GM18868 (cell line): ENCODE results near the gene FGGY.
"Not testable (repeated sequence)": the region's sequence is repeated elsewhere in the genome, so short reads cannot be mapped to it uniquely, and the experiment has no call there.

Experiments used
- ATAC-seq: cut with Tn5 transposase; IDR thresholded peaks from one replicate; pipeline ENCODE4 v1.9.1; 2021; ENCODE audit warnings: mild to moderate bottlenecking, moderate library complexity; ENCODE audit not compliant: unreplicated experiment

FGGY gene

DNA sequence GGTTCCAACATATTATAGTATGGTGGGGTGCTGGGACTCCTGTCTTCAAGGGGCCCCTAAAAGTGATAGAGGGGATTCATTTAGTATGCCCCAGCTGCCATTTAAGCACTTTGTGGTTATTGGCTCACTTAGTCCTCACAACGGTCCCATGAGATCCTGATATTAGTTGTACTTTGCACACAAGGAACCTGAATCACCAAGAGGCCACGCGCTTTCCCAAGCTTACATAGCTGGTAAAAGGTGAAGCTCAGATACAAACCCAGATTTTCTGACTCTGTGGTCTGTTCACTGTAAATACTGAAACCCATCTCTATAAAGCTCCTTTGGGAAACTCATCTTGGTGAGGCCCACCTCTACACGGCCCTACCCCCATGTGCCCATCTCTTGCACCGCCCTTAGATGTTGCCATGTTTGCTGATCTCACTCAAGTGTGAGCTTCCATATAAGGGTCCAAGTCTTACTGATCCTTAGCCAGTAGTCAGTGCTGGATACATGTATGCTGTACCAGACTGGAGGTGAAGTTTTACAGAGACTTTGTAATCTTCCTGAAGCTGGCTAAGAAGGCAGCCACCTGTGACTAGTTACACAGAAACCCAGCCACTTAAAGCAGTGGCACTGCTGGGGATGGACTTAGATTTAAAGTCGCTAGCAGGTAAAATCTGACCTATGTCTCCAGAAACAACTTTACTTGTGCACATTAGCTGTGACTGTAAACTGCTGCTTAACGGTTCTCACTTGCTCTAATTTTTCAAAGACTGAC, 393.5 kb downstream of the FGGY start:
- no peak for ATAC-seq

DNA sequence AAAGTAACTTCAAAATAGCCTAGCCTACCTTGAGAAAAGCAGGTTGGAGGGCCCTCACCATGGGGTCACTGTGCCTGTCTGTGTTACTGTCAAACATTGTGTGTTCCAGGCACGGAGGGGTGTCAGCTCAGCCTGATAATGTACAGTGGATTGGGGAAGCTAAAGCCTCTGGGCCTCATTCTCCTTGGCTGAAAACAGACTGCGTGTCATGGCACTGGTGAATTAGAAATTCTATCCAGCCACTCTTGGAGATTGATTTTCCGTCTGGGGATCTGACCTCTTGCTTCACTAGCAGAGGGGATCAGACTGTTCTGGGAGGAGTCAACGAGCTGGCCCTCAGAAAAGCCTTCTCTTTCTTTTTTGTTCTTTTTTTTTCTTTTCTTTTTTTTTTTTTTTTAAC, 394.4 kb downstream of the FGGY start:
- ATAC-seq, result no peak

DNA sequence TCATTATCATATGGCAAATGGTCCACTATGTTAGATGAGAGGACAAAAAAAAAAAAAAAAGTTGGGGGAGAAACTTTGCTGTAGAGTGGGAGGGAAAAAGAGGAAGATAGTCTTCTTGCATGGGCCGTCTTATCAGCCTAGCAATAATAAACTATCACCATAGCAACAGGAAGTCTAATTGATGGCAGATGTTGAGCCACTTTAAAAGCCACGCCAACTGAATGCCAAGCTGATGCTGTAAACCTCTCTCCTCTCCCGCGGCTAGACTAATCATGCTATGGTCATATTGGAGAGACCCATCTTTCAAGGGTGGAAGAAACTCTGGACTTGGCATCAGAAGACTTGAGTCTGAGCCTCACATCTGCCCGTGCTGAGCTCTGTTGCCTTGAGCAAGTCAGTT, 395.7 kb downstream of the FGGY start:
- no peak for ATAC-seq

DNA sequence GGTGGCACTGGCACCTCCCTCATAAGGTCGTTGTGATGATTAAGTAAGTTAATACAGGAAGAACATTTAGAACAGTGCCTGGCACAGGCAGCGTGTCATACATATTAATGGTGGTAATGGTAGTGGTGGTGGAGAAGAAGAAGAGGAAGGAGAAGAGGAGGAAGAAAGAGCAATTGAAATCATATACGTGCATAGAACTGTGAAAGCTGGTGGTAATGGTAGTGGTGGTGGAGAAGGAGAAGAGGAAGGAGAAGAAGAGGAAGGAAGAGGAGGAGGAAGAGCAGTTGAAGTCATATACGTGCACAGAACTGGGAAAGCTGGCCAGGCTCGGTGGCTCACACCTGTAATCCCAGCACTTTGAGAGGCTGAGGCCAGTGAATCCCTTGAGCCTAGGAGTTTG, 396.5 kb downstream of the FGGY start:
- no peak for ATAC-seq

DNA sequence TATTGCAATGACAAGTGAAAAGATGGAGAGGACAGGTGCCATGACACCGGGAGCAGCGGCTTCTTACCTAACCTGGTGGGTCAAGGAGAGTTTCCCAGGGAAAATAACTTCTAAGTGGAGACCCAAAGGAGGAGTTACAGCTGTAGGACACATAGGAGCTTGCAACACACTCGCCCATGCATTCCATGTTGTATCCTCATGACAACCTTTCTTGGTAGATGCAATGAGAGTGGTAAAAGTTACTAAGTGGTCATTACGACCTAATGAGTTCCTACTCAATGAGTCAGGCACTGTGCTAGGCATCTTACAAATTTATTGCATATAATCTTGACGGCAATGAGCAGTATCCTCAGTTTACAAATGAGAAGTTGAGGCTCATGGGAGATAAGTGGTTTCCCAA, 398.4 kb downstream of the FGGY start:
- ATAC-seq, result no peak

DNA sequence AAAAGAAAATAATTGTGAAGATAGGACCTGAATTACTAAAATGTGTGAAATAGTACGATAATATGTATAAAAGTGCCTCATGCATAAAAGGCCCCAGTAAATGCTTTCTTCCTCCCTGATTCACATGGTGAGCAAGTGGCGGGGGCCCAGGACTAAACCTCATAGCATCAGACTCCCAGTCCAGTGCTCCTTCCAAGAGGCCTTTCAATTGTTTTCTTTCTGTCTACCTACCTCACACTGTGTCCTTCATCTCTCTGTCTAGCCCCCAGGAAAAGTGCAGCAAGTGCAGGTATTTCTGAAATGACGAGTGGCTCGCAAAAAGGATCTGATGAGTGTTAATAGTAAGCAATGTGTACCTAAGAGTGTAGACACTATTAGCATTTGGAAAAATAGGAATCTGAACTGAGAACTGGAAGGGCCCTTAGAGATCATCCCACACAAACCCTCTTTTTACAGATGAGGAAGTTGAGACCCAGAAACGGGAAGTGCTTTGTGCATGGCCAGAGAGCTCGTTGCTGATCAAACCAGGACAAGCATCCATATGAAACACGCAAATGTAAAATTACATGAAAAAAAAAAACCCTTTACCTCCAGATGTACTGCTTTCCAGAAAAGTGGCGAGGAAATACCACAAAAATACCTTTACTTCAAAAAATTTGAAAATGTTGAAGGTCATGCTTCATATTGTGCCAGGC, 399.7 kb downstream of the FGGY start:
- ATAC-seq, result no peak

DNA sequence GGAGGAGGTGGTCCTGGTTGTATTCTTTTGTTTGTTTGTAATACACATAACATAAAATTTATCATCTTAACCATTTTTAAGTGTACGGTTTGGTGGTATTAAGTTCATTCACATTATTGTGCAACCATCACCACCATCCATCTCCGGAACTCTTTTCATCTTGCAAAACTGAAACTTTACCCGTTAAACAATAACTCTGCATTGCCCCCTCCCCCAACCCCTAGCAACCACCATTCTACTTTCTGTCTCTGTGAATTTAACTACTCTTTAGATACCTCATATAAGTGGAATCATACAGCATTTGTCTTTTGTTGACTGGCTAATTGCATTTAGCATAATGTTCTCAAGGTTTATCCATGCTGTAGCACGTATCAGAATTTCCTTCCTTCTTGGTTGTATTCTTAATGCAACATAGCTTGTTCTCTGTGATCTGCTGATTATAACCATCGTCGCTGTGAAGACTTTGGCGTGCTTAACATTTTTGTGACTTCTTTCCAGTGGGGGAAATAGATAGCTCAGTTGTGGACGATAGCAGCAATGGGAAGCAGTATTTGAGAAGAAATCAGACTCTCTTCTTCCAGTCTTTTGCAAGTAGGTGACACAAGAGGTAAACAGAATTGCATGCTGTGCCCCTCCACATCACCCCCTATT, 400.4 kb downstream of the FGGY start:
- no peak for ATAC-seq

DNA sequence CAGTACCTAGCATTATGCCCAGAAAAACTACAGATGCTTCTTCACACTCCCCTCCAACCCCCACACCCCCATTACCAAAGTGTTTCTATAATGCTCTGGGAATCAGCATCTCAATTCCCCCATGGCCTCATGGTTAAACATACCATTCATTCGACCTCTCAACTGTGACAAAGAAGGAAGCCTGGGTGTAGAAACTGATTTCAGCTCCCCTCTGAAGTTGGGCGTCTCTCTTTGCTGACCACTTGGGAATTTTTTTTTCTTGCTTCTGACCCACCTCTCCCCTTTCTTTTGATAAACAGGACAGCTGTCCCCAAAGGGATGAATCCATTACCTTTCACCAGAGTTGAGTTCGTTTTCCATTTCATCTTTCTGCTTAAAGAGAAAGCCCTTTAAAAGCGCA, 401.5 kb downstream of the FGGY start:
- no peak for ATAC-seq

DNA sequence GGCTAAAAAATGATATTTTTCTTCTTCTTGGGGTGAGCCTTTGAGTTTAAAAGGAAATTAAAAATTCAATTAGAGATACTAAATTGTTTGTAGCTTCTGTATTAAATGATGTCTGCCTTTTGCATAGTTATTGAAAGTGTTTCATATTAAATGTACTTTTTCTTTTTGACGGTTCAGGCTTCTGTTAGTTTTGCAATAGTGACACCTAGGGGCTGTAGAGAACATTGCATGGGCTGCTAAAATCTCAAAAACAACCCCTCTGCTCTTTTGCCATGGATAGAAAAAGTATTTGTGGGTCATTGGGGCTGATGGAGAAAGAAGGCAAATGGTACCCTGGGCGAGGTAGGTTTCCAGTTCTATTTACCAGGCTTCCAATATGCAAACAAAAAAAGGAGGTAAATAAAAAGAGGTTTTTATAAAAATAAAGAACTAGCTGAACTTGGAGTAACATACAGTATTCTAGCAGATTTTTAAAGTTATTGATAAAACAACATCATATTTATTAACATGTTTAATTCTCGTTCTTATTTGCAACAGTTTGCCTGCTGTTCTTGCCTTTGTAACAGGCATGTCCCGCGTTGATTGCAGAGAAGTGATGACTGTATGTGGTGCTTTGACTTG, 402.4 kb downstream of the FGGY start:
- ATAC-seq, result no peak

DNA sequence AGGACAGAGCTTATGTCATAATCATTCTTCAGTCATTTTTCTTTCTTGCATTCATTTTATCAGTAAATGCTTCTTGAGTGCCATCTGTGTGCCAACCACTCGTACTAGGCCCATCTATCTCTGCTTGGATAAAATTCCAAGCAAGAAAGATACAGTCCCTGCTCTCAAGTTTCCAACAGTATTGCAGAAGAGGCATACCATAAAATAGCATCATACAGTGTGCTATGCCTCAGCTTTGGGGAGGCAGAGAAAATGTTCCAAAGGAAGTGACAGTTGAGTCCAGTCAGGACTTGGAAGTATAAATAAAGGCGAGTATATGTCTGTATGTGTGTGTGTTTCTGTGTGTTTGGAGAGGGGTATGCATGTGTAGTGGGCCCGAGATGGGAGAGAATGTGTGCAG, 404.5 kb downstream of the FGGY start:
- no peak for ATAC-seq

DNA sequence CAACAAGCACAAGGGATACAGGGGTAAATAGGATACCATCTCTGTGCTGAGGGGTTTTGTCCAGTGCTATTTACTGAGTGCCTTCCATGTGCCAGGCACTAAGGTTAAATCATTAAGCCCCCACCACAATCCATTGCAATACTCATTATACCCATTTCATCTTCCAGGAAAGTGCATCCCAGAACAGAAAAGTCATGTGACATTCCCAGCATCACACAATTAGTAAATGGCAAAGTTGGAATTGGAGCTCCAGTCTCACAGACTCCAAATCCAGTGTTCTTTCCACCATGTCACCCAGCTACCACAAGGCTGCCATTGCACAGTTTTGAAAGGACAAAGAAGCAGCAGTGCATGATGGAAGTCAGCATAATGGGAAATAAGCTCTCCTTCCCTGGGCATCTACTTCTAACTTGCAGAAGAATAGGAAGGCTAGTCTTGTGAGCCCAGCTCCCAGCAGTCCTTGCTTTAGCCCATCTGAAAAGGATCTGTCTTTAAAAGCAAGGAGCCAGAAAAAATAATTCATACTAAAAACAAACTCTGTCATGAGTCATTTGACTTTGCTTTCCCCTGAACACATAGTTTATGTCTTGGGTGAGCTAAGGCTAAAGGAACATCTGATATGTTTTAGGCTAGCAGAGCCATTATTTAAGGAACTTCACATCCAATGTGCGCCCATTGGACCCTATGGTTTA, 406.5 kb downstream of the FGGY start:
- ATAC-seq, result no peak

DNA sequence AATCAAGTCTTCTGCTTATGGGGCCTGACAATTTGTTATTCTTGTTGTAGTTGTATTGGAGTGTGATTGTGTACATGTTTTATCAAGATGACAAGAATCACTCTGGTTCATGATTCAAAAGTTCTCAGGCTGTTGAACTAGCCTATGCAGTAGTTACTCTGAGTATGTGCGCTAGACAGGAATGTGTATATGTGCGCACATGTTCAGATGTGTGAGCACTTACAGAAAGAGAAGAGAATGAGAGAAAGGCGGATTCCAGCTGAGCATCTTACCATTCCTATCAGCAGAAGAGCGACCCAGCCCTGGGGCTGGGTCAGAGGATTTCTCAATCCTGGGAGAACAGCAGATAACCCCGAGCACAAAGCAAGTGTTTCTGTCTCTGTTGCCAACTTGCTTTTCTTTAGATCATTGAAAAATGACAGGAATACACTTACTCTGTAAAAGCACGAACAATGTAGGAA, 407.1 kb downstream of the FGGY start:
- no peak for ATAC-seq

DNA sequence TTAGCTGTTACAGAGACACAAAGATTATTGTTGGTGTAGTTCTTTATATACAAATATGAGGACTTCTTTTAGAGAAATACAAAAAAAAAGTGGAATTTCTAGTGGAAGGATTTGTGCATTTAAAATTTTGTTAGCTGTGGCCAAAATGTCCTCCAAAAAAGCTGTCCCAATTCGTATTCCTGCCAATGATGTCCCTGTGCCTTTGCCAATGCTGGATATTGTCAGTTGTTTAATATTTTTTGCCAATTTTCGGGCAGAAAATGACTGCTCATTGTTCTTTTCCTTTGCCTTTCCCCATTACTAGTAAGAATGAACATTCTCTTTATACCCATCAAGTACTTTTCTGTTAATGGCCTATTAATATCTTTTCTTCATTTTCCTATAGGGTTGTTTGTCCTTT, 407.8 kb downstream of the FGGY start:
- no peak for ATAC-seq

DNA sequence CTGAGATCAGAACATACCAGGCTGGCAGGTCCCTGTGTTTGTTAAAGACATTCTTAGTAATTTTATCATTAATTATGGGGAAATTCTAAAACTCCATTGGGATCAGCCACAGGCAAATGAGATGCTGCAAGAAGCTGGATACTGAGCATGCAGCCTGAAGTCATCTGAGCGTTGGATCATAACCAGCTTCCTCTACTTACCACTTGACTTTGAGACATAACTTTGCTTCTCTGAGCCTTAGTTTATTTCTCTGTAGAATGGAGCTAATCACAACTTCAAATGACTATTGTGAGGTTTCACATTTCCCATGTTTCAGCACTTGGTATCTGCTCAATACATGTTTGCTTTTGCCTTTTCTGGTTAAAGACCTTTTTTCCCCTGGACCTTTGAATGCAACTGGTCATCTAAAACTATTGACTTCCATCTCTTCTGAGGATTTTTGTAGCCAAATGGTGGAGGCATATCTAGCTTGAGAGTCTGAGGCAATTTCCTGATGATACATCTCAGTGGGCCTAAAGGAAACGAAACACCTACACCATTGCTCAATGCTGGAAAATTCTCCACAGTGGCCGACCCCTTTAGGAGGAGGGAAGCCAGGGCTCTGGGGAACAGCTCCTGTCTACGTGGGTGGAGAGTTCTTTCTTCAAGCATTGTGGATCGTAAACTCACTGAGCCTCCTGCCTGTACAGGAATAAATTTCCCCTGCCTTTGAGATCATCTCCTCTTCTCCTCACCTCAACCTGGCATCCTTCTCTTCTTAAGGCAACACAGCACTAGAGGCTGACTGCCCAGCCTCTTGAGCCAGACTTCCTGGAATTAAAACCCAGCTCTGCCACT, 408.8 kb downstream of the FGGY start:
- no peak for ATAC-seq

DNA sequence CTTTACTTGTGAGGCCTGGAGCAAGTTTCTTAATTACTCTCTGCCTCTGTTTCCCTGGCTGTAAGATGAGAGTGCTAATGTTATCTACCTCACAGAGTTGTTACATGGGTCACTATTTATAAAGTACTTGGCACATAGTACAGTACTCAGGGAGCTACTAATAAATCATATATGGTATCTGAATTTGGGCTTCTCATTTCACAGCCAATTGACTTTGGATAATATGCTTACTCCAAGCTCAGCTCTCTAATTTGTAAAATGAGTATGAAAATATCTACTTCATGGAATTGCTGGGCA, 409.4 kb downstream of the FGGY start:
- ATAC-seq, result no peak

DNA sequence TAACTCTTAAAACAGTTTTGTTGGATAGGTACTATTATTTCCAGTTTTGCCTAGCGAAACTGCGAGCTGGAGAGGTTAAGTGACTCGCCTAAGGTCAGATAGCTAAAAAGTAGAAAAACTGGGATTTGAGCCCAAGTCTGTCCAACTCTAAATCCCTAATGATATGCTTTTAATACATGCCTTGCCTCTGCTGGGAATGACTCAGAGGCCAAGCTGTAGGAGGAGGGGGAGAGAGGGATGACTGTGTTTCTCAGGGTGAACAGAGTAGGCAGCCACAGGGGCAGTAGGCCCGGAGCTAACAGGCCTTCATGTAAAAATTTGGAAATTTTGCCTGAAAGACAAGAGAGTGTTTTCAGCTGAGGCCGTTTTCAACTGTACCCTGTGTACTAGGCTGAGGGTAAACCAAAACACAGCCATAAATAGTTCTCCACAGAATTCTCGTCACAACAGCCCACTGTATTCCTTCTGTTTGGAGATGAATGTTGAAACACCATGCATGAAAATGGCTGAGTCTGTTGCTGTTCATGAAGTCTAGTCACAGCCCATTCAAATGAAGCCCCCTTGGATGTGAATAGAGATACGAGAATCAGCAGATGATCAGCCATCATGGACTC, 410.4 kb downstream of the FGGY start:
- no peak for ATAC-seq

DNA sequence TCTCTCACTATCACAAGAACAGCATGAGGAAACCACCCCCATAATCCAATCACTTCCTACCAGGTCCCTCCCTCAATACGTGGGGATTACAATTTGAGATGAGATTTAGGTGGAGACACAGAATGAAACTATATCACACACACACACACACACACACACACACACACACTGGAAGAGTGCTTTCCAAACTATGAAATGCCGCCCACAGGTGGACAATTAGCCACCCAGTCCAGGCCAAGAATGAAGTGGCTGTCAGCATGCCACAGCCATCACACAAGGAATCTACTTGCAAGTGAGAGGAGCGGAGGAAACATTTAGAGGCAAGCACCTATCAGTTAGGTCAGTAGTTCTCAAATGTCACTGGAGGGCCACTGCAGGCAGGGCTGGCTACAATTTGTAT, 412.4 kb downstream of the FGGY start:
- ATAC-seq, result no peak

DNA sequence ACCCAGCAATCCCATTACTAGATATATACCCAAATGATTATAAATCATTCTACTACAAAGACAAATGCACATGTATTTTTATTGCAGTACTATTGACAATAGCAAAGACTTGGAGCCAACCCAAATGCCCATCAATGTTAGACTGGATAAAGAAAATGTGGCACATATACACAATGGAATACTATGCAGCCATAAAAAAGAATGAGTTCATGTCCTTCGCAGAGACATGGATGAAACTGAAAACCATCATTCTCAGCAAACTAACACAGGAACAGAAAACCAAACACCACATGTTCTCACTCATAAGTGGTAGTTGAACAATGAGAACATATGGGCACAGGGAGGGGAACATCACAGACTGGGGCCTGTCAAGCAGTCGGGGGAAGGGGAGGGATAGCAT, 414.0 kb downstream of the FGGY start:
- ATAC-seq, result not testable (repeated sequence)

DNA sequence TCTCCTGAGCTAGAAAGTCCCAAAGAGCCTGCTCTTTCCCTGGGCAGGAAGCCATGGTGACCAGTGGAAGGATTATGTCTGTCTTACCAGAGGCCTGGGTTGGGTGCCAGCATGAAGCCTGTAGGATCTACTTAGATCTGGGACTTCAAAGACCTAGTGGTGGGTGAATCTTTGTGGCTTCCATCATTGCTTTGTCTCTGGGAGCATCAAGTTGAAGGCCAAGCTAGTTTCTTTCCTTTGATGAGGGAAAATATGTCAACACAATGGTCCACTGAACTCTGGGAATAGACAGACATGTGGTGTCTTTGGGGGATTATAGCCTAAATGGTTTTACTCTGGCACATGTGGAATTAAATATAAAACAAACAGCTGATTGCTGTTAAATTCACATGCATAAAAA, 417.3 kb downstream of the FGGY start:
- ATAC-seq, result no peak

DNA sequence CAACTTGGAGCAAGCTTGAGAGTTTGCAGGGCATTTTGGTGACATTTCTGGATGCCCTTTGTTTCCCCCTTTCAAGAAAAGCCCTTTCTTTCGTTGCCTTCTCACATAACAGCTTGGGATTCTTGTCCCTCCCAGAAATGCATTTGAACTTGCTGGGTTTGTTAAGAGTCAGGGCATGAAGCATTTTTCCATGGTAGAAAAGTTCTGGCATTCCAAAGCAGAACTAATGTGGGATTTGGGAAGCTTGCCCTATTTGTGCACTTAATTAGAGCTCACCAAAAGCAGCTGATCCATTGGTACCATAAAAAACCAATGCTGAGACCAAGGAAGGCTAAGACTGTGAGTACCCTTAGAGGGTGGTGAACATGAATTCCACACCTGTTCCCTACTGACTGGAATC, 418.1 kb downstream of the FGGY start:
- ATAC-seq, result no peak
